HepG2 (cell line): ENCODE measurements around the gene ADAMTS15. TPM values are rescaled to one million over a fixed set of nuclear protein-coding genes. Genes with fewer than 3 reads are reported as not detected.
"Not testable (repeated sequence)": the region's sequence is repeated elsewhere in the genome, so short reads cannot be mapped to it uniquely, and the experiment has no call there.

ENCODE experiments used
- ATAC-seq: fragments of 200-7000 bp; cut with Tn5 transposase; 3 replicates; pipeline ENCODE4 v1.9.1; 2020; ENCODE audit warnings: mild to moderate bottlenecking, moderate library complexity
- BruUV-seq: library from RNA; stranded (reverse); fragments of 400-500 nt; replicated peaks from 2 replicates; lab custom pipeline; 2021; lab: Mats Ljungman, UMichigan
- CTCF ChIA-PET: fragments of 300-600 bp; formaldehyde crosslinking; extraction: SDS; loops from one replicate; lab custom pipeline; 2021; ENCODE audit warnings: low total read pairs, inconsistent platforms, low intra/inter-chr PET ratio; lab: Yijun Ruan, JAX
- POLR2A ChIA-PET: fragments of 350-600 bp; sonication (Branson Sonifier 250); formaldehyde crosslinking; loops from one replicate; lab custom pipeline; 2020; ENCODE audit warnings: antibody characterized with exemption, inconsistent platforms; lab: Yijun Ruan, JAX
- DNase-seq: peaks from one replicate; pipeline ENCODE4 v3.0.0-alpha.2; 2015; ENCODE audit warnings: low spot score
- FAIRE-seq: peaks from 3 replicates; lab custom pipeline; 2011; peaks lifted over from hg19 to GRCh38; lab: Jason Lieb, UNC
- H2AFZ ChIP-seq: one replicate; pipeline ENCODE4 v1.6.1; 2011; ENCODE audit warnings: low read length, inconsistent platforms
- H3K27ac ChIP-seq: fragments of 300-600 bp; 3 replicates; pipeline ENCODE4 v1.8.0; 2011; ENCODE audit warnings: mixed run types, mild to moderate bottlenecking, mixed read lengths, low read length, inconsistent platforms; ENCODE audit not compliant: insufficient read depth; ENCODE audit errors: extremely low read length
- H3K27me3 ChIP-seq, 2 experiments: fragments of 200-600 bp in 1 of 2; 2 replicates in 1 of 2; 3 replicates in 1 of 2; pipeline versions ENCODE4 v1.6.0 to v1.8.0; 2011; ENCODE audit warnings: low read length in 2 of 2, mild to moderate bottlenecking in 2 of 2, moderate library complexity in 2 of 2, inconsistent platforms in 1 of 2; ENCODE audit not compliant: insufficient read depth in 2 of 2, control insufficient read depth in 1 of 2
- H3K36me3 ChIP-seq, 2 experiments: fragments of 200-600 bp in 1 of 2; replicated peaks in 1 of 2; 2 replicates in 1 of 2; 3 replicates in 1 of 2; pipeline versions ENCODE4 v1.5.1 to v1.8.0; 2011; ENCODE audit warnings: low read length in 2 of 2, inconsistent platforms in 1 of 2; ENCODE audit not compliant: insufficient read depth in 2 of 2, control insufficient read depth in 1 of 2
- H3K4me1 ChIP-seq: 2 replicates; pipeline ENCODE4 v1.5.1; 2012; ENCODE audit warnings: low read length, inconsistent platforms; ENCODE audit not compliant: insufficient read depth
- H3K4me2 ChIP-seq: 2 replicates; pipeline ENCODE4 v1.6.0; 2011; ENCODE audit warnings: low read depth, low read length, inconsistent platforms
- H3K4me3 ChIP-seq, 3 experiments: fragments of 200-600 bp in 1 of 3; sonication (generic), shearing (Covaris generic) in 1 of 3; replicated peaks in 1 of 3; 2 replicates each; pipeline ENCODE4 v1.5.1; 2011 to 2016; ENCODE audit warnings: low read length in 3 of 3, inconsistent platforms in 2 of 3, low read depth in 2 of 3, mild to moderate bottlenecking in 2 of 3, control low read depth in 1 of 3, mixed read lengths in 1 of 3; ENCODE audit not compliant: insufficient read depth in 1 of 3
- H3K79me2 ChIP-seq: one replicate; pipeline ENCODE4 v1.6.1; 2011; ENCODE audit warnings: low read length, inconsistent platforms; ENCODE audit not compliant: insufficient read depth
- H3K9ac ChIP-seq: 2 replicates; pipeline ENCODE4 v1.6.0; 2011; ENCODE audit warnings: mild to moderate bottlenecking, low read depth, low read length, inconsistent platforms; ENCODE audit not compliant: insufficient read depth
- H3K9me3 ChIP-seq: 2 replicates; pipeline ENCODE4 v1.5.1; 2012; ENCODE audit warnings: mild to moderate bottlenecking, low read length
- H4K20me1 ChIP-seq: 2 replicates; pipeline ENCODE4 v1.6.0; 2011; ENCODE audit warnings: inconsistent platforms, mild to moderate bottlenecking, low read length, moderate library complexity; ENCODE audit not compliant: insufficient read depth
- CAMTA2 ChIP-seq: sonication (generic); formaldehyde crosslinking; IDR thresholded peaks from 2 replicates; pipeline ENCODE4 v1.4.0; 2020; ENCODE audit warnings: mild to moderate bottlenecking, missing genetic modification reagents, borderline replicate concordance
- HNF1B ChIP-seq: sonication (generic); formaldehyde crosslinking; IDR thresholded peaks from 2 replicates; pipeline ENCODE4 v1.5.1; 2020; ENCODE audit warnings: mild to moderate bottlenecking, moderate library complexity, missing genetic modification reagents
- NFRKB ChIP-seq: fragments of 450-650 bp; IDR thresholded peaks from 2 replicates; pipeline ENCODE4 v1.6.1; 2017
- NFYC ChIP-seq: IDR thresholded peaks from 2 replicates; pipeline ENCODE4 v1.6.1; 2016; ENCODE audit warnings: missing genetic modification reagents, missing compliant biosample characterization
- SATB2 ChIP-seq: sonication (generic); formaldehyde crosslinking; IDR thresholded peaks from 2 replicates; pipeline ENCODE4 v1.5.0; 2020; ENCODE audit warnings: missing genetic modification reagents
- SRY ChIP-seq: sonication (generic); formaldehyde crosslinking; IDR thresholded peaks from 2 replicates; pipeline ENCODE4 v1.8.0; 2022; ENCODE audit warnings: mild to moderate bottlenecking, missing genetic modification reagents
- ZBTB40 ChIP-seq, 2 experiments: fragments of 450-650 bp in 1 of 2; sonication (generic) in 1 of 2; formaldehyde crosslinking in 1 of 2; IDR thresholded peaks; 2 replicates each; pipeline versions ENCODE4 v1.6.1 to v1.8.0; 2016 to 2022; ENCODE audit warnings: antibody characterized with exemption in 1 of 2, mild to moderate bottlenecking in 1 of 2, missing genetic modification reagents in 1 of 2
- ZNF605 ChIP-seq: sonication (generic); formaldehyde crosslinking; IDR thresholded peaks from 2 replicates; pipeline ENCODE4 v1.8.0; 2022; ENCODE audit warnings: mild to moderate bottlenecking, missing genetic modification reagents
- ZNF691 ChIP-seq: sonication (generic); formaldehyde crosslinking; IDR thresholded peaks from 2 replicates; pipeline ENCODE4 v1.4.0; 2020; ENCODE audit warnings: missing genetic modification reagents, low read depth, mild to moderate bottlenecking, borderline replicate concordance
- WGBS: methylation state at CpG from one replicate; pipeline ENCODE4 v1.1.6; 2017; ENCODE audit warnings: low lambda C conversion rate; 5-methylcytosine and 5-hydroxymethylcytosine counted together
- in situ Hi-C: cut with HindIII; loops from 2 replicates; pipeline ENCODE4 v1.10.0; 2017; ENCODE audit warnings: low pct_unique_long_range_greater_than_20kb; ENCODE audit not compliant: extremely low pct_ligation_motif_present
- intact Hi-C: fragments of 100-400 bp; cut with micrococcal nuclease; formaldehyde crosslinking; loops from one replicate; pipeline ENCODE4 v1.10.0; 2022; ENCODE audit not compliant: unreplicated experiment
- polyA plus RNA-seq, 8 experiments: library from polyadenylated mRNA; depleted of rRNA in 3 of 8; stranded (reverse) in 7 of 8; unstranded in 1 of 8; fragments of >200 nt; fragmentation: Illumina TruSeq in 4 of 8; extraction: Trizol in 4 of 8; gene quantifications; 2 replicates each; pipeline versions ENCODE4 v1.2.1 to v1.2.3, GENCODE V29; 2011 to 2016; ENCODE audit warnings: low read depth in 4 of 8, missing spikeins in 1 of 8, mixed read lengths in 1 of 8; ENCODE audit not compliant: insufficient read depth in 1 of 8
- total RNA-seq, 5 experiments: library from RNA; depleted of rRNA; stranded (reverse); fragments of >200 nt; fragmentation: Illumina TruSeq; extraction: Trizol; gene quantifications; 2 replicates each; pipeline ENCODE4 v1.2.3, GENCODE V29; 2016; ENCODE audit warnings: low read depth in 1 of 5

Gene ADAMTS15
- total and polyA plus RNA-seq, 2 of the 13 experiments (the other 11 are each of a cell fraction or from before 2014, with no cell fraction given), result 0.01 to 0.02 TPM

- TF ChIP-seq ZBTB40 (IDR thresholded peaks at IDR 0.05) (no peak), ZBTB40 (CRISPR knock-in tag; IDR thresholded peaks at IDR 0.05) (no peak), CAMTA2 (CRISPR knock-in tag) (no peak), ZNF605 (CRISPR knock-in tag) (no peak), ZNF691 (no peak), HNF1B (CRISPR knock-in tag) (no peak), NFRKB (no peak), SATB2 (CRISPR knock-in tag) (no peak), NFYC (CRISPR knock-in tag) (no peak), SRY (CRISPR knock-in tag) (no peak)
These were observed 10.6 kb upstream of the ADAMTS15 start (continued) for GRCh38 chr11:130437848-130438247.

- CTCF ChIA-PET, result not testable (repeated sequence)
These were observed 9.9 kb upstream of the ADAMTS15 start for GRCh38 chr11:130438401-130439159.

More at GRCh38 chr11:130438401-130439159, 9.9 kb upstream of the ADAMTS15 start:
- H2AFZ ChIP-seq, H3K9ac ChIP-seq, DNase-seq, H3K36me3 ChIP-seq, H3K4me2 ChIP-seq, H3K4me3 ChIP-seq, POLR2A ChIA-PET, H3K4me1 ChIP-seq, H3K9me3 ChIP-seq, BruUV-seq, H3K27ac ChIP-seq, FAIRE-seq, H4K20me1 ChIP-seq, H3K79me2 ChIP-seq, intact Hi-C loops, ATAC-seq: not testable (repeated sequence)
- WGBS, result 42% methylated on average over 10 of the region's 10 CpGs
- peaks cover 0 to 12% of the 10 kb centered on the region in 2 experiments; a peak in 1 of 5 replicates for H3K27me3 ChIP-seq
- in situ Hi-C loops, result loop anchor here (5.0 to 10.0 kb wide), 2 partner anchors 386 to 429 kb away; no protein-coding TSS in a partner anchor
